GM04504 (cell line): ENCODE results near the gene ACKR3.

Source experiments
- DNase-seq: peaks from one replicate; pipeline ENCODE4 v3.0.0-alpha.2; 2012; ENCODE audit warnings: low read depth

ACKR3 gene

GRCh38 chr2:236587861-236588815, 18.5 kb downstream of the ACKR3 start:
- no peak for DNase-seq

GRCh38 chr2:236588932-236589592, 19.4 kb downstream of the ACKR3 start:
- DNase-seq = no peak

GRCh38 chr2:236590846-236591245, 21.2 kb downstream of the ACKR3 start:
- no peak for DNase-seq

GRCh38 chr2:236592821-236593220, 23.2 kb downstream of the ACKR3 start:
- DNase-seq = no peak

- no peak for DNase-seq
Measured at GRCh38 chr2:236593531-236593930, 23.9 kb downstream of the ACKR3 start.

- no peak for DNase-seq
Measured at GRCh38 chr2:236593956-236594355, 24.3 kb downstream of the ACKR3 start.

GRCh38 chr2:236597629-236598028, 28.0 kb downstream of the ACKR3 start:
- no peak for DNase-seq

- DNase-seq = no peak
Measured at GRCh38 chr2:236599059-236599458, 29.4 kb downstream of the ACKR3 start.

GRCh38 chr2:236600158-236600557, 30.5 kb downstream of the ACKR3 start:
- DNase-seq = no peak

GRCh38 chr2:236600892-236601291, 31.3 kb downstream of the ACKR3 start:
- no peak for DNase-seq

- no peak for DNase-seq
Measured at GRCh38 chr2:236601316-236602202, 31.9 kb downstream of the ACKR3 start.

GRCh38 chr2:236602678-236603077, 33.1 kb downstream of the ACKR3 start:
- no peak for DNase-seq

- DNase-seq = no peak
Measured at GRCh38 chr2:236603361-236604015, 33.9 kb downstream of the ACKR3 start.

GRCh38 chr2:236604575-236605344, 35.1 kb downstream of the ACKR3 start:
- DNase-seq = no peak

- DNase-seq = no peak
Measured at GRCh38 chr2:236605345-236605734, 35.7 kb downstream of the ACKR3 start.

- no peak for DNase-seq
Measured at GRCh38 chr2:236606023-236606422, 36.4 kb downstream of the ACKR3 start.

GRCh38 chr2:236607471-236608187, 38.0 kb downstream of the ACKR3 start:
- DNase-seq = no peak

- DNase-seq = no peak
Measured at GRCh38 chr2:236608188-236608525, 38.5 kb downstream of the ACKR3 start.

- DNase-seq = no peak
Measured at GRCh38 chr2:236608710-236609109, 39.1 kb downstream of the ACKR3 start.
